GM12872 (cell line): ENCODE data around the gene ZNF787.

Experiments
- CTCF ChIP-seq: IDR thresholded peaks from 3 replicates; pipeline ENCODE4 v1.5.1; 2011; ENCODE audit warnings: low read depth, mild to moderate bottlenecking, low read length, moderate library complexity; ENCODE audit not compliant: insufficient read depth

The ZNF787 gene

GRCh38 chr19:56094449-56094848 is 26.6 kb downstream of the ZNF787 start:
- TF ChIP-seq CTCF = no peak

DNA sequence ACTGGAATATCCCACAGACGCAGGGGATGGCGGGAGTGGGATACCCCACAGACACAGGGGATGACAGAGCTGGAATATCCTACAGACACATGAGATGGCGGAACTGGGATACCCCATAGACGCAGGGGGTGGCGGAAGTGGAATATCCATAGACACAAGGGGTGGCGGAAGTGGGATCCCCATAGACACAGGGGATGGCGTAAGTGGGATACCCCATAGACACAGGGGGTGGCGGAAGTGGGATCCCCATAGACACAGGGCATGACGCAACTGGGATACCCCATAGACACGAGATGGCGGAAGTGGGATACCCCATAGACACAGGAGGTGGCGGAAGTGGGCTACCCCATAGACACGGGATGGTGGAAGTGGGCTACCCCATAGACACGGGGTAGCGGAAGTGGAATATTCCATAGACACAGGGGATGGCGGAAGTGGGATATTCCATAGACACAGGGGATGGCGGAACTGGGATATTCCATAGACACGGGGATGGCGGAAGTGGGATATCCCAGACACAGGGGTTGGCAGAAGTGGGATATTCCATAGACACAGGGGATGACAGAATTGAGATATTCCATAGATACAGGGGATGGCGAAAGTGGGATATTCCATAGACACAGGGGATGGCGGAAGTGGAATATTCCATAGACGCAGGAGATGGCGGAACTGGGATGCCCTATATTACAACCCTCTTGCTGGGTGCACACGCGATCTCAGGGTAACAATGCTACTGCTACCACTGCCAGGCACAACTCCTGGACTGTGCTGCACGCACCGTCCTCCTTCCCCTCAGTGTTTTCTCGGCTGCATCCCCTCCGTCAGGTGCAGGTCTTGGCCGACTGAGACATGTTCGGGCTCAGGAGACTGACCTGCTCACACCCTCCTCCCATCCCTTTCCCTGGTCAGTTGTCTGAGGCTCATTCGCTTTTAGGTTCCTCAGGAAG is 28.1 kb downstream of the ZNF787 start:
- no peak for TF ChIP-seq CTCF

DNA sequence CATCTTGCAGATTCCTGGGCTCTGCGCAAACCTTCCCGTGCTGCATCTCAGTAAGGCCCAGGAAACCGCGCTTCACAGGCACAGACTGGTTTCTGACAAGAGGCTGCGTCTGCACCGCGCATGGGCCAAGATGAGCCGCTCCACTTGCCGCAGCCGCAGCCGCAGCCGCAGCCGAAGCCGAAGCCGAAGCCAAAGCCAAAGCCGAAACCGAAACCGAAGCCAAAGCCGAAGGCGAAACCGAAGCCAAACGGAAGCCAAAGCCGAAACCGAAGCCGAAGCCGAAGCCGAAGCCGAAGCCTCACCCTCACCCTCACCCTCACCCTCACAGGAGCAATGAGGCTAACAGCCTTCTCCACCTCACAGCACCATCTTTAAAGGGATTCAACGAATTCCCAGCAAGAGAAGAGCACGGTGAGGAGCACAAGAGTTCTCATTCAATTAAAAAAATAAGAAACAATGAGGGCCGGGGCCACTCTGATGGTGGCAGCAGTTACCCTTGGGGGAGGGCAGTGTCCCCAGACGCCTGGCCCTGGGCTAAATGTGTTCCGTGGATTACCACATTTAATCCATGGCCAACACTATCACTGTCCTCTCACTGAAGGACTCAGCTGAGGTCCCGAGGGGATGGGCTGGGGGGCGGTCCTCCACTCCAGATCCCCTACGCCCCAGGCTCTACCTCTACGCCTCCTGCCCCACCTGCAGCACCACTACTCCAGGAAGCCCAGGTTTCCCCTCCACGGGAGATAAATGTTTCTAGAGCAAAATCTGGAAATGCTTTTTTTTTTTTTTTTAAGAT is 29.1 kb downstream of the ZNF787 start:
- no peak for TF ChIP-seq CTCF

GRCh38 chr19:56091066-56091490 is 30.0 kb downstream of the ZNF787 start:
- no peak for TF ChIP-seq CTCF

DNA sequence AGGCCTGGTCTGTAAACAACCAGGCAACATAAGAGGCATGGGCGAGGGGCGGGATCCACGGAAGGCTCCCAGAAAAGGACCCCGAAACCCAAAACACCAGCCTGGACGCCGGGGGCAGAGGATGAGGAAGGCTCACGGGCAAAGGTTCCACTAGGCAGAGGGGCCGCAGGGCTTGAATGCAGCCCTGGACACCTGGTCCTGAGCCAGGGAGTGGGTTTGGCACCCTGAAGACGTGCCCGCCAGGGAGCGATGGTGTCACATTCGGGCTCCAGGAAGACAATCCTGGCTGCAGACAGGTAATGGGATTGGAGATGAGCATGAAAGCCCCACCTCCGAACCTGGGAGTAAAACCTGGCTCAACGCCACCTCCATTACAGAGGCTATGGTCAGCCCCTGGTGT is 31.8 kb downstream of the ZNF787 start:
- no peak for TF ChIP-seq CTCF

- no peak for TF ChIP-seq CTCF
These were observed 32.4 kb downstream of the ZNF787 start for GRCh38 chr19:56088497-56089215.
